DND-41 (cell line): ENCODE results near the gene GCN1.
"Not testable (repeated sequence)": the region's sequence is repeated elsewhere in the genome, so short reads cannot be mapped to it uniquely, and the experiment has no call there.

Experiments
- ATAC-seq: fragments of 200-7000 bp; cut with Tn5 transposase; 3 replicates; pipeline ENCODE4 v1.9.1; 2021; ENCODE audit warnings: low read depth; ENCODE audit not compliant: insufficient read depth
- DNase-seq: peaks from one replicate; pipeline ENCODE4 v3.0.0-alpha.2; 2020
- H2AFZ ChIP-seq: 2 replicates; pipeline ENCODE4 v1.6.0; 2012; ENCODE audit warnings: low read depth, low read length
- H3K27ac ChIP-seq: 2 replicates; pipeline ENCODE4 v1.5.1; 2012; ENCODE audit warnings: low read length, inconsistent platforms
- H3K27me3 ChIP-seq: fragments of 200-600 bp; sonication (generic); 2 replicates; pipeline ENCODE4 v1.6.0; 2012; ENCODE audit warnings: low read length, mild to moderate bottlenecking, inconsistent platforms; ENCODE audit not compliant: insufficient read depth, poor library complexity
- H3K36me3 ChIP-seq: 2 replicates; pipeline ENCODE4 v1.5.1; 2012; ENCODE audit warnings: low read length, inconsistent platforms; ENCODE audit not compliant: insufficient read depth
- H3K4me1 ChIP-seq: 2 replicates; pipeline ENCODE4 v1.5.1; 2012; ENCODE audit warnings: mild to moderate bottlenecking, low read length; ENCODE audit not compliant: insufficient read depth
- H3K4me2 ChIP-seq: 2 replicates; pipeline ENCODE4 v1.6.0; 2012; ENCODE audit warnings: mild to moderate bottlenecking, moderate library complexity, low read length, inconsistent platforms; ENCODE audit not compliant: insufficient read depth
- H3K4me3 ChIP-seq, 2 experiments: fragments of 200-600 bp in 1 of 2; shearing (Covaris generic) in 1 of 2; 2 replicates each; pipeline ENCODE4 v1.5.1; 2012 to 2016; ENCODE audit warnings: inconsistent platforms in 2 of 2, low read length in 2 of 2, mild to moderate bottlenecking in 2 of 2, low read depth in 1 of 2, moderate library complexity in 1 of 2
- H3K79me2 ChIP-seq: 2 replicates; pipeline ENCODE4 v1.6.0; 2012; ENCODE audit warnings: low read length, inconsistent platforms; ENCODE audit not compliant: insufficient read depth
- H3K9ac ChIP-seq: 2 replicates; pipeline ENCODE4 v1.6.0; 2012; ENCODE audit warnings: low read depth, mild to moderate bottlenecking, inconsistent platforms, low read length, moderate library complexity
- H3K9me3 ChIP-seq: 2 replicates; pipeline ENCODE4 v1.5.1; 2012; ENCODE audit warnings: low read length, moderate library complexity, mild to moderate bottlenecking, inconsistent platforms; ENCODE audit not compliant: insufficient read depth, severe bottlenecking
- H4K20me1 ChIP-seq: 2 replicates; pipeline ENCODE4 v1.6.0; 2012; ENCODE audit warnings: low read length; ENCODE audit not compliant: insufficient read depth
- EZH2 ChIP-seq: IDR thresholded peaks from 3 replicates; pipeline ENCODE4 v1.6.1; 2012; ENCODE audit warnings: borderline replicate concordance, low read depth, mild to moderate bottlenecking, moderate library complexity, low read length, inconsistent platforms; ENCODE audit not compliant: severe bottlenecking
- TF ChIP-seq, protein P1 (sequence below): IDR thresholded peaks from 2 replicates; pipeline ENCODE4 v1.5.1; 2012; ENCODE audit warnings: borderline replicate concordance, low read length, moderate library complexity, mild to moderate bottlenecking; ENCODE audit not compliant: poor library complexity, severe bottlenecking; ENCODE audit errors: extremely low read depth

GCN1 gene

GRCh38 chr12:120238839-120239445 lies 44.4 kb upstream of the GCN1 start:
- DNase-seq (no peak), ATAC-seq (no peak)
- TF ChIP-seq, protein P1, sequence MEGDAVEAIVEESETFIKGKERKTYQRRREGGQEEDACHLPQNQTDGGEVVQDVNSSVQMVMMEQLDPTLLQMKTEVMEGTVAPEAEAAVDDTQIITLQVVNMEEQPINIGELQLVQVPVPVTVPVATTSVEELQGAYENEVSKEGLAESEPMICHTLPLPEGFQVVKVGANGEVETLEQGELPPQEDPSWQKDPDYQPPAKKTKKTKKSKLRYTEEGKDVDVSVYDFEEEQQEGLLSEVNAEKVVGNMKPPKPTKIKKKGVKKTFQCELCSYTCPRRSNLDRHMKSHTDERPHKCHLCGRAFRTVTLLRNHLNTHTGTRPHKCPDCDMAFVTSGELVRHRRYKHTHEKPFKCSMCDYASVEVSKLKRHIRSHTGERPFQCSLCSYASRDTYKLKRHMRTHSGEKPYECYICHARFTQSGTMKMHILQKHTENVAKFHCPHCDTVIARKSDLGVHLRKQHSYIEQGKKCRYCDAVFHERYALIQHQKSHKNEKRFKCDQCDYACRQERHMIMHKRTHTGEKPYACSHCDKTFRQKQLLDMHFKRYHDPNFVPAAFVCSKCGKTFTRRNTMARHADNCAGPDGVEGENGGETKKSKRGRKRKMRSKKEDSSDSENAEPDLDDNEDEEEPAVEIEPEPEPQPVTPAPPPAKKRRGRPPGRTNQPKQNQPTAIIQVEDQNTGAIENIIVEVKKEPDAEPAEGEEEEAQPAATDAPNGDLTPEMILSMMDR: no peak
- TF ChIP-seq EZH2: no peak
- Histone ChIP-seq H2AFZ (no peak overlapping the region), H3K9ac (no peak overlapping the region), H3K79me2 (no peaks in the 10 kb centered on the region), H3K36me3 (no peaks in the 10 kb centered on the region), H3K4me1 (no peaks in the 10 kb centered on the region), H3K4me3 (no peak overlapping the region), H3K9me3 (no peaks in the 10 kb centered on the region), H3K4me2 (no peak overlapping the region), H3K27me3 (no peaks in the 10 kb centered on the region), H4K20me1 (peaks cover 29% of the 10 kb centered on the region), H3K27ac (no peak overlapping the region)

GRCh38 chr12:120238217-120238616 lies 43.7 kb upstream of the GCN1 start:
- H3K27ac ChIP-seq: no peak overlapping the region
- no peak for DNase-seq
- H3K79me2 ChIP-seq: no peaks in the 10 kb centered on the region
- H2AFZ ChIP-seq: no peak overlapping the region
- no peak overlapping the region for H3K4me3 ChIP-seq
- no peaks in the 10 kb centered on the region for H3K27me3 ChIP-seq
- H3K36me3 ChIP-seq: no peaks in the 10 kb centered on the region
- ATAC-seq: no peak
- peaks cover 29% of the 10 kb centered on the region for H4K20me1 ChIP-seq
- H3K4me2 ChIP-seq: no peak overlapping the region
- no peaks in the 10 kb centered on the region for H3K4me1 ChIP-seq
- no peak overlapping the region for H3K9ac ChIP-seq
- TF ChIP-seq, protein P1: no peak
- no peak for TF ChIP-seq EZH2
- no peaks in the 10 kb centered on the region for H3K9me3 ChIP-seq

- Histone ChIP-seq H2AFZ (no peak overlapping the region), H3K9me3 (no peaks in the 10 kb centered on the region), H3K79me2 (no peaks in the 10 kb centered on the region), H3K27me3 (no peaks in the 10 kb centered on the region), H3K4me3 (no peak overlapping the region), H3K9ac (no peak overlapping the region), H3K27ac (no peak overlapping the region), H3K4me2 (no peak overlapping the region), H4K20me1 (peaks cover 29% of the 10 kb centered on the region), H3K4me1 (no peaks in the 10 kb centered on the region), H3K36me3 (no peaks in the 10 kb centered on the region)
- DNase-seq (no peak), ATAC-seq (no peak)
- TF ChIP-seq, protein P1: no peak
- TF ChIP-seq EZH2: no peak
These were observed 43.1 kb upstream of the GCN1 start for GRCh38 chr12:120237360-120238171.

- H3K27me3 ChIP-seq, ATAC-seq, H3K79me2 ChIP-seq, H3K4me2 ChIP-seq, H3K36me3 ChIP-seq, H3K27ac ChIP-seq, H3K4me1 ChIP-seq, H3K9me3 ChIP-seq, H3K4me3 ChIP-seq, H3K9ac ChIP-seq, H2AFZ ChIP-seq, DNase-seq: not testable (repeated sequence)
- peaks cover 27% of the 10 kb centered on the region for H4K20me1 ChIP-seq
These were observed 42.3 kb upstream of the GCN1 start for GRCh38 chr12:120236809-120237208.
